Stimulated activated CD4-positive, alpha-beta T cell treated with anti-CD3 and anti-CD28 coated beads, TNF-alpha, amount 100 ng/mL, for 4 hours (primary cell): ENCODE measurements around the gene SOX6.
"Not testable (repeated sequence)": the region's sequence is repeated elsewhere in the genome, so short reads cannot be mapped to it uniquely, and the experiment has no call there.

ENCODE experiments used
- DNase-seq, 3 experiments: peaks; one replicate each; pipeline ENCODE4 v3.0.0-alpha.2; 2020; ENCODE audit warnings: low read depth in 3 of 3

Gene SOX6

DNA sequence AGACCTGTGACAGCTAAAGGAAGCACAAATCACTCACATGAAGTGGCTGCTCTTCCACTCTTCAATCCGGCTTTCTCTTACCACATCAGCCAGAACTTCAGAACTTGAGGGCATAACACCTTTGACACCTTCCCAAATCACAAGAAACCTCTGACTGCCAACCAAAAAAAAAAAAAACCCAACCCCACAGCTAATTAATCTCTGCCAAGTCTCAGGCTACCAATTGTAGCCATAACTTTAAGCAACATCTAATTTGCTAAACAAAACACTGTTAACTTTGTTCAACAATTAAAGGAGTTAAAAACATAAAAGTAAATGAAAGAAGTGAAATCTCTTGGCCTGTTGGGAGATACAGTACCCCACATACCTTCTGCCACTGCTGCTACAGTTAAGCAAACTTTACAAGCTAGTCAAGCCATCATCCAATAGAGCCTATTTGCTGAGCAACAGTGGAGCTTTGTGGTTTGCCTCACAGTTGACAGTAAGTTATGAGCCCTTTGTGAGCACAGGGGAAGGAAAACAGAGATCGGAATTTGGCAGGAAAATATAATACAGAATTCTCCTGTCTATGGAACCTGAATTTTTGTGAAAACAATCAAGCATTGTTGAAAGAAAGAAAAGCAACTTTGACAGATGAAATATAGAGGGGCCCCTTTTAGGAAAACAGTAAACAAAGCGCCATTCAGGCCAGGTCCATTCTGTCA lies at the start of gene SOX6:
Gene SOX6 (minus strand): TSS at position 490 of the 704 bp plus-strand sequence. CDS start 15,298 bp downstream, outside the sequence.
- no peak for DNase-seq

- DNase-seq, result no peak
Measured at GRCh38 chr11:16404781-16405285, 48.5 kb upstream of the SOX6 start.

DNA sequence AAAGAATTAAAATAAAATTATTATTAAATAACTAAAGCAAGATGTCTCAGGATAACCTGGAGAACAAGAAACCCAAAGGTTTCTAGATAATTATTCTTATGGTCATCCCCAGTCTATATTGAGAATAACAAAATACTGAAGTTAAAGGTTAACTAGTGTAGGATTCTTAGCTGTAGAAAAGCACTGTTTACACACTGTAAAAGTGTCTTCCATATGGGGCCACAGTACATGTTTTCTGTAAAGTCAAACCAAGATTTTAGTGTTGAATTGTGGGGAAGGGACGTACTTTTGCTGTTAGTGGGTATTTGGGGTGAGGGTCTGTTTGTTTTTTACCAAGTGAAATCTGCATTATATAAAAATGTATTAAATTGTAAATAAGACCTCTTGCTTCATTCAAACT lies 47.5 kb upstream of the SOX6 start:
- DNase-seq, result no peak

DNA sequence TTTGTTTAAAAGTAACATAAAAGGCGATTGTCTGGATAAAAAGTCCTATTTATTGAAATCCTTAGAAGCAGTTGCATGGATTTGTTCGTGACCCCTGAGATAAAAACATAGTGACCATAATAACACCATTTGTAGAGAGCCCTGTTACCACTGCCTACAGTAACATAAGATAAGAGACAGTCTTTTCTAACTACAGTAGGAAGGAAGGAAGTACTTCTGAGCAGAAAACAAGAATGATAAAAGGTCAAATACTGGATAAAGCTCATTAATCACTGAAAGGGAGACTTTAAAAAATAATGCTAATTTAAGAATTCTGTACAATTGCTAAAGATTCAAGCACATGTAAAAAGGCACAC lies 47.1 kb upstream of the SOX6 start:
- DNase-seq, result no peak

GRCh38 chr11:16402654-16403447 lies 46.5 kb upstream of the SOX6 start:
- no peak for DNase-seq

DNA sequence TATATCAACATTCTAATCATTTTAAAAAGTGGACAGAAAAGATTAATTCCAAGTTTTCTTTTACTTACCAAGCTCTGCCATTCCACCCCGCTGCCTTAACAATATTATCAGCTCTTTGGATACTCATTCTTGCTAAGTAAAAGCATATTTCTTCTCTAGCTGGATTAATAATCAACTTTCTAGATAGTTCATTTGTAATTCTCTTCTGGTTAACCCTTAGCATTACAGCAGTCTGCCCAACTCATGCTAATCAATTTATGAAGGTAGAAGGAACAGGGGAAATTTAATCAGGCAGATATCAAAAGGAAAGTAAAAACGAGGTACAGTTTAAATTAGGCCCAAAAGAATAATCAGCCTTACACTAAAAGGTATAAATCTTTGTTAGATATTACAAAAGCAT lies 41.0 kb upstream of the SOX6 start:
- no peak for DNase-seq

- DNase-seq, result no peak
Measured at GRCh38 chr11:16395601-16396000, 39.3 kb upstream of the SOX6 start.

- no peak for DNase-seq
Measured at GRCh38 chr11:16394947-16395346, 38.6 kb upstream of the SOX6 start.

GRCh38 chr11:16393340-16393739 lies 37.0 kb upstream of the SOX6 start:
- DNase-seq, result no peak

DNA sequence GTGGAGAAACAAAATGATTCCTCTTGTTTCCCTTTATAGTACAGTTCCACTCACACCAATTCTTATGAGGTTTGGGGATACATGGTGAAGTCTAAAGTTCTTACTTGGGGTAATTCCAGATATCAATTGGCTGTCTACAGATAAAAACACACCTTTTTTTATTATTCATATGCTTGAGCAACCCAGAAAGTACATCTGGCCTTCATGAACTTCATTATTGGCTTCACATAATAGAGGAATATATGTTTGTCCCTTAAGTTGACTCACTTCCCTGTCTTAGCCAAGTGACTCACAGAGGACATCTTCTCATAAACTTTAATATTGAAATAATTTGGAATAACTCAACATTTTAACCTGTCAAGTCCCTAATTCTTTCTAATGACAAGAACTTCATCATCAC lies 36.3 kb upstream of the SOX6 start:
- no peak for DNase-seq

DNA sequence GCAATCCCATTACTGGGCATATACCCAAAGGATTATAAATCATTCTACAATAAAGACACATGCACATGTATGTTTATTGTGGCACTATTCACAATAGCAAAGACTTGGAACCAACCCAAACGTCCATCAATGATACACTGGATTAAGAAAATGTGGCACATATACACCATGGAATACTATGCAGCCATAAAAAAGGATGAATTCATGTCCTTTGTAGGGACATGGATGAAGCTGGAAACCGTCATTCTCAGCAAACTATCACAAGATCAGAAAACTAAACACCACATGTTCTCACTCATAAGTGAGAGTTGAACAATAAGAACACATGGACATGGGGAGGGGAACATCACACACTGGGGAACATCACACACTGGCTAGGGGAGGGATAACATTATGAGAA lies 34.5 kb upstream of the SOX6 start:
- DNase-seq, result not testable (repeated sequence)

- DNase-seq, result no peak
Measured at GRCh38 chr11:16385099-16385498, 28.8 kb upstream of the SOX6 start.

GRCh38 chr11:16382638-16383380 lies 26.5 kb upstream of the SOX6 start:
- no peak for DNase-seq

DNA sequence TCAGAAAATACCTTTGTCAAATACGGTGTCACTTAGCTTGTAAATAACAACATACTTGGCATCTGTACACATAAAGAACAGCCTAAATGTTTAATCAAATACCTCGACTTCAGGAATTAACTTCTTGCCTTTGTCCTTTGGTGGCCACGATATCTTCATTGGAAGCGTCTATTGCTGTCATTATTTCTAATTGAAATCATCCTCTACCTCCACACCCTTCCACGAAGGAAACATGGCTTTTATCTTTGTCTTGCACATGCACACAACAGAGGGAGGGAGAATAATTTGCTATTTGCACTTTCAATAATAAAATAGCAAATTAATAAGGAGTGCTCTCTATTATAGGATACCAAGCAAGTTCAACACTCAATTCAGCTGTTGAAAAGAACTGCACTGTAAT lies 25.8 kb upstream of the SOX6 start:
- DNase-seq, result no peak

DNA sequence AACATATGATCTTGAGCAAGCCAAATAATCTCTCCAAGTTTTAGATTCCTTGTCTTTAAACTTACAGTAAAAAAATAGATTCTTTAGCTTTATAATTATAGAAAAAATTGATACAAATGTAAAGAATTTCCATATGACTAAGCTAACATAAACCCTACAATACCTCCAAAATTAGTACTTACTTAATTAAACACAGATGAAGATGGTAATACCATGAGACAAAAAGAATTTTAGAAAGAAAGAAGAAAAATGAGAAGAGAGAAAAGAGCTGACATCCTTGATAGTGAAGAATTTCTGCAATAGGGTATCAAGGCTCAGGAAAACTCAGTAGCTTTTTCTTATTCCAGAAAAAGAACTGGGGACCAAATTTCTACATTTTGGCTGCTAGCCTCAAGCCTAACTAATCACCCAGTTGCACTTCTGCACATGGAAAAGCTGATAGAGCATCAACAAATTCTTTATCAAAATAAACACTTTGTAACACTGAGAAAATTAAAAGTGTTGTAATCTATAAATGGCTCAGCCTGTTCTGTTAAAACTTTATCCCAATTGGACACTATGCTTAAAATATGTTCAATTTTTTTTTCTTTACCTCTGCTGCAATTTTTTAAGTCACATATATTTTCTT lies 24.7 kb upstream of the SOX6 start:
- no peak for DNase-seq

DNA sequence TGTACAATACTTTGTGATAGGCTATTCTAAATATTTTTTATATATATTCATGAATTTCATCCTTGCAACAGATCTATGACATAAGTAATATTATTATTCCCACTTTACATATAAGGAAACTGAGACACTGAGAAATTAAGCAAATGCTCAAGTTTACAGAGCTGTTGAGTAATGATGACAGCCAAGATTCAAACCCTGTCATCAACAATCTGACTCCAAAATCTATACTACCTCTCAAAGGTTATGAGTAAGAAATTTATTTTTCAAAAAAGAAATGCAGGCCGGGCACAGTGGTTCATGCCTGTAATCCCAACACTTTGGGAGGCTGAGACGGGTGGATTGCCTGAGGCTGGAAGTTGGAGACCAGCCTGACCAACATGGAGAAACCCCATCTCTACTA lies 22.6 kb upstream of the SOX6 start:
- DNase-seq, result no peak

DNA sequence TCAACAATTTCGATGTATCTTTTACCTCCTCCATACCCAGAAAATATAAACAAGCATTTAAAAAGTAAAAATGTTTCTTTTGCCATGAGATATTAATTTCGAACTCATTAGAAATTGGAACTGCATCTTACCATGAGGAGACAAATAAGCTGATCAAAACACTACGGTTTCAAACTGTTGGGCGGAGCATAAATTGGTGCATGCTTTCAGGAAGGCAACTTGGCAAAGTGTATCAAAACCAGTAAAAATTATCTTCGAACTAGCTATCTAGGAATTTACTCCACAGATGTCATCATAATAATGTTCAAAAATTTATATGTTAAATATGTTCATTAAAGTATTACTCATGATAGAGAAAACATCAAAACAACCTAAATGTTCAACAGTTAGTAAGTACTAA lies 21.4 kb upstream of the SOX6 start:
- DNase-seq, result no peak

DNA sequence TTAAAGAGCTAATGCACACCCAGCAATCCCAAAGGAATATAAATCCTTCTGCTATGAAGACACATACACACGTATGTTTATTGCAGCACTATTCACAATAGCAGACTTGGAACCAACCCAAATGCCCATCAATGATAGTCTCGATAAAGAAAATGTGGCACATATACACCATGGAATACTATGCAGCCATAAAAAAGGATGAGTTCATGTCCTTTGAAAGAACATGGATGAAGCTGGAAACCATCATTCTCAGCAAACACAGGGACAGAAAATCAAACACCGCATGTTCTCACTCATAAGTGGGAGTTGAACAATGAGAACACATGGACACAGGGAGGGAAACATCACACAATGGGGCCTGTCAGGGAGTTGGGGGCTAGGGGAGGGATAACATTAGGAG lies 19.3 kb upstream of the SOX6 start:
- not testable (repeated sequence) for DNase-seq

- DNase-seq, result no peak
Measured at GRCh38 chr11:16373768-16374167, 17.4 kb upstream of the SOX6 start.

GRCh38 chr11:16372355-16372754 lies 16.0 kb upstream of the SOX6 start:
- DNase-seq, result no peak

GRCh38 chr11:16367252-16367651 lies 10.9 kb upstream of the SOX6 start:
- DNase-seq, result no peak

- no peak for DNase-seq
Measured at GRCh38 chr11:16365581-16366228, 9.4 kb upstream of the SOX6 start.
